ENCODE measurements around the gene AGBL5. TPM values are rescaled to one million over a fixed set of nuclear protein-coding genes. Genes with fewer than 3 reads are reported as not detected.
A peak's percentile ranks its signal among the peaks of the same experiment; 100 is the strongest.

AGBL5 gene
- total RNA-seq, 1 experiment from 2014 or later, result 40.0 TPM

DNA sequence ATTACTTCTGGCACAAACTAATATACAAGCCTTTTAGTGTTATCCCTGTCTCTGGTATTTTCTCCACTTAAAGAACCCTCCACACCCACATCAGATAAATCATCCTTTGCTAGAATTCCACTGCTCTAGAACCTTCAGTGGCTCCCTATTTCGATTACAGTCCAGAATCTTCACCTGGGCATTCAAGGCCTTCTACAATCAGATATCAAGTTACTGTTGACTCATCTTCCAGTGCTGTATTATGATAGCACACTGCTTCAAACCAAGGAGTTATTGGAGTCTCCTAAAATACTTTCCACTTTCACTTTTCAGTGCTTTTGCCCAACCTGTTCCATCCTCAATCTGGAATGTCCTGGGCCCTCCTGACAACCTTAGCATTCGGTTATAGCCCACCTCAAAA, 64.1 kb downstream of the AGBL5 start:
- ATAC-seq (no peak), DNase-seq (ENCODE audit: low read depth, low spot score) (no peak)
- H3K9me3 ChIP-seq (ENCODE audit: control insufficient read depth in 1 of 2, insufficient read depth in 1 of 2, low read depth in 1 of 2, low read length in 2 of 2), result no peaks in the 10 kb centered on the region
- no peaks in the 10 kb centered on the region for H3K27me3 ChIP-seq (ENCODE audit: insufficient read depth, low read length)
- H3K79me2 ChIP-seq (ENCODE audit: insufficient read depth, low read length), result no peaks in the 10 kb centered on the region
- intact Hi-C loops (cut with micrococcal nuclease), result no loop called here
- no peak overlapping the region for H3K9ac ChIP-seq (ENCODE audit: low read length)
- no peak overlapping the region for H2AFZ ChIP-seq (ENCODE audit: low read depth, low read length, poor library complexity, severe bottlenecking)
- H3K27ac ChIP-seq (ENCODE audit: low read depth, low read length), result no peak overlapping the region
- no peaks in the 10 kb centered on the region for H4K20me1 ChIP-seq (ENCODE audit: insufficient read depth)
- BruUV-seq (replicated peaks), result TSS peak; percentile 24
- ChIA-PET POLR2A (no interaction called here), CTCF (no interaction called here), RAD21 (ENCODE audit: low non-redundant PET in 1 of 2, low total read pairs in 2 of 2, uncharacterized antibody in 2 of 2, unreplicated experiment in 2 of 2) (no interaction called here)
- no peak overlapping the region for H3K4me3 ChIP-seq (replicated peaks in 1 of 2; ENCODE audit: low read depth in 1 of 2, low read length in 2 of 2)
- no peaks in the 10 kb centered on the region for H3K9me2 ChIP-seq (ENCODE audit: insufficient read depth)
- TF ChIP-seq SRF (IDR thresholded peaks at IDR 0.05; ENCODE audit: low read depth), result no peak
- no peak for TF ChIP-seq EGR1 (IDR thresholded peaks at IDR 0.05; ENCODE audit: low read depth)
- TF ChIP-seq ZFX (IDR thresholded peaks at IDR 0.05), result no peak
- H3K36me3 ChIP-seq (ENCODE audit: control insufficient read depth in 1 of 2, insufficient read depth in 2 of 2, low read length in 2 of 2), result no peaks in the 10 kb centered on the region
- H3K4me2 ChIP-seq (ENCODE audit: low read length), result no peak overlapping the region
- peaks cover 0 to 17% of the 10 kb centered on the region in 2 experiments; a peak in 3 of 4 replicates for H3K4me1 ChIP-seq (ENCODE audit: control insufficient read depth in 1 of 2, insufficient read depth in 2 of 2, low read length in 2 of 2)

GRCh38 chr2:27117995-27118524, 66.6 kb downstream of the AGBL5 start:
- no peaks in the 10 kb centered on the region for H3K27me3 ChIP-seq (ENCODE audit: insufficient read depth, low read length)
- DNase-seq (ENCODE audit: low read depth, low spot score) (no peak), ATAC-seq (peak; percentile 28)
- ChIA-PET CTCF (no interaction called here), RAD21 (ENCODE audit: low non-redundant PET in 1 of 2, low total read pairs in 2 of 2, uncharacterized antibody in 2 of 2, unreplicated experiment in 2 of 2) (no interaction called here), POLR2A (no interaction called here)
- no peaks in the 10 kb centered on the region for H3K36me3 ChIP-seq (ENCODE audit: control insufficient read depth in 1 of 2, insufficient read depth in 2 of 2, low read length in 2 of 2)
- TF ChIP-seq POLR2AphosphoS5 (IDR thresholded peaks at IDR 0.05; ENCODE audit: low read depth, low read length) (no peak), SP1 (IDR thresholded peaks at IDR 0.05; ENCODE audit: low read depth) (no peak), REST (IDR thresholded peaks at IDR 0.05; ENCODE audit: low read depth) (no peak), FOSL1 (IDR thresholded peaks at IDR 0.05; ENCODE audit: low read depth) (no peak), ZFX (IDR thresholded peaks at IDR 0.05) (no peak), CEBPB (IDR thresholded peaks at IDR 0.05; ENCODE audit: low read depth) (no peak), EGR1 (IDR thresholded peaks at IDR 0.05; ENCODE audit: low read depth) (no peak), EZH2 (IDR thresholded peaks at IDR 0.05) (no peak), TCF7L2 (IDR thresholded peaks at IDR 0.05; ENCODE audit: borderline replicate concordance, extremely low read depth, insufficient read depth, insufficient read length) (no peak), ATF3 (IDR thresholded peaks at IDR 0.05) (no peak), EZH2phosphoT487 (IDR thresholded peaks at IDR 0.05; ENCODE audit: borderline replicate concordance) (no peak)
- TF ChIP-seq, protein P1, sequence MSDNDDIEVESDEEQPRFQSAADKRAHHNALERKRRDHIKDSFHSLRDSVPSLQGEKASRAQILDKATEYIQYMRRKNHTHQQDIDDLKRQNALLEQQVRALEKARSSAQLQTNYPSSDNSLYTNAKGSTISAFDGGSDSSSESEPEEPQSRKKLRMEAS (IDR thresholded peaks at IDR 0.05), result no peak
- H3K4me2 ChIP-seq (ENCODE audit: low read length), result peak overlapping the region; percentile 76
- H3K79me2 ChIP-seq (ENCODE audit: insufficient read depth, low read length), result no peaks in the 10 kb centered on the region
- H3K4me3 ChIP-seq (replicated peaks in 1 of 2; ENCODE audit: low read depth in 1 of 2, low read length in 2 of 2), result peak overlapping the region; percentile 40 to 53
- H3K27ac ChIP-seq (ENCODE audit: low read depth, low read length), result peak overlapping the region; percentile 41; the same call in 1 of the 2 replicates
- peaks cover 0 to 17% of the 10 kb centered on the region in 2 experiments; a peak in 3 of 4 replicates for H3K4me1 ChIP-seq (ENCODE audit: control insufficient read depth in 1 of 2, insufficient read depth in 2 of 2, low read length in 2 of 2)
- no peaks in the 10 kb centered on the region for H4K20me1 ChIP-seq (ENCODE audit: insufficient read depth)
- H3K9me2 ChIP-seq (ENCODE audit: insufficient read depth), result no peaks in the 10 kb centered on the region
- no TSS peak for BruUV-seq (replicated peaks)
- intact Hi-C loops (cut with micrococcal nuclease), result no loop called here
- no peaks in the 10 kb centered on the region for H3K9me3 ChIP-seq (ENCODE audit: control insufficient read depth in 1 of 2, insufficient read depth in 1 of 2, low read depth in 1 of 2, low read length in 2 of 2)
- H3K9ac ChIP-seq (ENCODE audit: low read length), result peak overlapping the region; percentile 56
- no peak overlapping the region for H2AFZ ChIP-seq (ENCODE audit: low read depth, low read length, poor library complexity, severe bottlenecking)

Data from HCT116 (cell line).